ENCODE results near the gene NENF. TPM values are rescaled to one million over a fixed set of nuclear protein-coding genes. Genes with fewer than 3 reads are reported as not detected.
"Not testable (repeated sequence)": the region's sequence is repeated elsewhere in the genome, so short reads cannot be mapped to it uniquely, and the experiment has no call there.

Gene NENF
- total RNA-seq, result 35.8 and 36.0 TPM in 2 replicates

- Histone ChIP-seq H3K27me3 (ENCODE audit: control insufficient read depth, insufficient read depth, low read length) (no peaks in the 10 kb centered on the region), H3K36me3 (ENCODE audit: control insufficient read depth, insufficient read depth, low read length) (no peaks in the 10 kb centered on the region), H3K4me3 (ENCODE audit: low read depth, low read length) (peak within 1 kb of the TSS; percentile 46)
- peak; percentile 35 for DNase-seq (ENCODE audit: low read depth)
- TF ChIP-seq, protein P1, sequence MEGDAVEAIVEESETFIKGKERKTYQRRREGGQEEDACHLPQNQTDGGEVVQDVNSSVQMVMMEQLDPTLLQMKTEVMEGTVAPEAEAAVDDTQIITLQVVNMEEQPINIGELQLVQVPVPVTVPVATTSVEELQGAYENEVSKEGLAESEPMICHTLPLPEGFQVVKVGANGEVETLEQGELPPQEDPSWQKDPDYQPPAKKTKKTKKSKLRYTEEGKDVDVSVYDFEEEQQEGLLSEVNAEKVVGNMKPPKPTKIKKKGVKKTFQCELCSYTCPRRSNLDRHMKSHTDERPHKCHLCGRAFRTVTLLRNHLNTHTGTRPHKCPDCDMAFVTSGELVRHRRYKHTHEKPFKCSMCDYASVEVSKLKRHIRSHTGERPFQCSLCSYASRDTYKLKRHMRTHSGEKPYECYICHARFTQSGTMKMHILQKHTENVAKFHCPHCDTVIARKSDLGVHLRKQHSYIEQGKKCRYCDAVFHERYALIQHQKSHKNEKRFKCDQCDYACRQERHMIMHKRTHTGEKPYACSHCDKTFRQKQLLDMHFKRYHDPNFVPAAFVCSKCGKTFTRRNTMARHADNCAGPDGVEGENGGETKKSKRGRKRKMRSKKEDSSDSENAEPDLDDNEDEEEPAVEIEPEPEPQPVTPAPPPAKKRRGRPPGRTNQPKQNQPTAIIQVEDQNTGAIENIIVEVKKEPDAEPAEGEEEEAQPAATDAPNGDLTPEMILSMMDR (IDR thresholded peaks at IDR 0.05; ENCODE audit: insufficient read depth, low read length, poor library complexity, severe bottlenecking), result no peak
Measured at GRCh38 chr1:212432661-212433576, at the start of gene NENF. NENF (plus strand) TSS chr1:212432920; CDS start chr1:212432944, 24 bp downstream.

GRCh38 chr1:212386029-212386428, 46.7 kb upstream of the NENF start:
- DNase-seq (ENCODE audit: low read depth), result no peak
- no peaks in the 10 kb centered on the region for H3K27me3 ChIP-seq (ENCODE audit: control insufficient read depth, insufficient read depth, low read length)
- TF ChIP-seq, protein P1 (IDR thresholded peaks at IDR 0.05; ENCODE audit: insufficient read depth, low read length, poor library complexity, severe bottlenecking), result no peak
- no peak overlapping the region for H3K4me3 ChIP-seq (ENCODE audit: low read depth, low read length)
- no peaks in the 10 kb centered on the region for H3K36me3 ChIP-seq (ENCODE audit: control insufficient read depth, insufficient read depth, low read length)

- DNase-seq (ENCODE audit: low read depth), result no peak
- Histone ChIP-seq H3K4me3 (ENCODE audit: low read depth, low read length) (no peak overlapping the region), H3K36me3 (ENCODE audit: control insufficient read depth, insufficient read depth, low read length) (no peaks in the 10 kb centered on the region), H3K27me3 (ENCODE audit: control insufficient read depth, insufficient read depth, low read length) (no peaks in the 10 kb centered on the region)
- TF ChIP-seq, protein P1 (IDR thresholded peaks at IDR 0.05; ENCODE audit: insufficient read depth, low read length, poor library complexity, severe bottlenecking), result no peak
Measured at GRCh38 chr1:212388985-212389716, 43.6 kb upstream of the NENF start.

DNA sequence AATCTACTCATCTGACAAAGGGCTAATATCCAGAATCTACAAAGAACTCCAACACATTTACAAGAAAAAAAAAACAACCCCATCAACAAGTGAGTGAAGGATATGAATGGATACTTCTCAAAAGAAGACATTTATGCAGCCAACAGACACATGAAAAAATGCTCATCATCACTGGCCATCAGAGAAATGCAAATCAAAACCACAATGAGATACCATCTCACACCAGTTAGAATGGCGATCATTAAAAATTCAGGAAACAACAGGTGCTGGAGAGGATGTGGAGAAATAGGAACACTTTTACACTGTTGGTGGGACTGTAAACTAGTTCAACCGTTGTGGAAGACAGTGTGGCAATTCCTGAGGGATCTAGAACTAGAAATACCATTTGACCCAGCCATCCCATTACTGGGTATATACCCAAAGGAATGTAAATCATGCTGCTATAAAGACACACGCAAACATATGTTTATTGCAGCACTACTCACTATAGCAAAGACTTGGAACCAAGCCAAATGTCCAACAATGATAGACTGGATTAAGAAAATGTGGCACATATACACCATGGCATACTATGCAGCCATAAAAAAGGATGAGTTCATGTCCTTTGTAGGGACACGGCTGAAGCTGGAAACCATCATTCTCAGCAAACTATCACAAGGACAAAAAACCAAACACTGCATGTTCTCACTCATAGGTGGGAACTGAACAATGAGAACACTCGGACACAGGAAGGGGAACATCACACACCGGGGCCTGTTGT, 36.9 kb upstream of the NENF start:
- not testable (repeated sequence) for H3K4me3 ChIP-seq (ENCODE audit: low read depth, low read length); H3K36me3 ChIP-seq (ENCODE audit: control insufficient read depth, insufficient read depth, low read length); DNase-seq (ENCODE audit: low read depth); H3K27me3 ChIP-seq (ENCODE audit: control insufficient read depth, insufficient read depth, low read length)

GRCh38 chr1:212396638-212397037, 36.1 kb upstream of the NENF start:
- DNase-seq (ENCODE audit: low read depth), result no peak
- Histone ChIP-seq H3K27me3 (ENCODE audit: control insufficient read depth, insufficient read depth, low read length) (no peaks in the 10 kb centered on the region), H3K36me3 (ENCODE audit: control insufficient read depth, insufficient read depth, low read length) (no peaks in the 10 kb centered on the region), H3K4me3 (ENCODE audit: low read depth, low read length) (no peak overlapping the region)
- TF ChIP-seq, protein P1 (IDR thresholded peaks at IDR 0.05; ENCODE audit: insufficient read depth, low read length, poor library complexity, severe bottlenecking), result no peak

GRCh38 chr1:212397171-212397570, 35.5 kb upstream of the NENF start:
- no peak for DNase-seq (ENCODE audit: low read depth)
- TF ChIP-seq, protein P1 (IDR thresholded peaks at IDR 0.05; ENCODE audit: insufficient read depth, low read length, poor library complexity, severe bottlenecking), result no peak
- H3K27me3 ChIP-seq (ENCODE audit: control insufficient read depth, insufficient read depth, low read length), result no peaks in the 10 kb centered on the region
- no peak overlapping the region for H3K4me3 ChIP-seq (ENCODE audit: low read depth, low read length)
- no peaks in the 10 kb centered on the region for H3K36me3 ChIP-seq (ENCODE audit: control insufficient read depth, insufficient read depth, low read length)

Data from kidney epithelial cell (primary cell).